Activated B cell treated with CpG ODN at 0.5 μM for 24 hours (primary cell): ENCODE measurements around the gene ASAP2. TPM values are rescaled to one million over a fixed set of nuclear protein-coding genes. Genes with fewer than 3 reads are reported as not detected.

ENCODE experiments used
- ATAC-seq: fragments of 200-7000 bp; cut with Tn5 transposase; one replicate; pipeline ENCODE4 v1.10.0; 2021; ENCODE audit warnings: low read depth, mild to moderate bottlenecking, moderate library complexity
- CTCF ChIA-PET: fragments of 350-600 bp; sonication (Branson Sonifier 250); formaldehyde crosslinking; loops from one replicate; lab custom pipeline; 2021; ENCODE audit warnings: antibody characterized with exemption; lab: Charles Lee
- POLR2A ChIA-PET: fragments of 350-600 bp; sonication (Branson Sonifier 250); formaldehyde crosslinking; loops from one replicate; lab custom pipeline; 2021; ENCODE audit warnings: antibody characterized with exemption; lab: Charles Lee
- DNase-seq: peaks from one replicate; pipeline ENCODE4 v3.0.0; 2022
- H3K27ac Mint-ChIP-seq: one replicate; pipeline ENCODE4 v1.8.0; 2020; ENCODE audit warnings: mixed read lengths
- H3K27me3 Mint-ChIP-seq: one replicate; pipeline ENCODE4 v1.8.0; 2021; ENCODE audit warnings: mixed read lengths
- H3K36me3 Mint-ChIP-seq: one replicate; pipeline ENCODE4 v1.8.0; 2021; ENCODE audit warnings: low read depth, mixed read lengths
- H3K4me1 Mint-ChIP-seq: one replicate; pipeline ENCODE4 v1.8.0; 2021; ENCODE audit warnings: mixed read lengths
- H3K4me3 Mint-ChIP-seq: one replicate; pipeline ENCODE4 v1.8.0; 2020; ENCODE audit warnings: mild to moderate bottlenecking, mixed read lengths
- H3K9me3 Mint-ChIP-seq: one replicate; pipeline ENCODE4 v1.8.0; 2020; ENCODE audit warnings: mixed read lengths
- CTCF ChIP-seq: fragments of 200-600 bp; IDR thresholded peaks from one replicate; pipeline ENCODE4 v1.8.0; 2022; ENCODE audit warnings: antibody characterized with exemption, mild to moderate bottlenecking
- intact Hi-C: fragments of 100-400 bp; cut with micrococcal nuclease; formaldehyde crosslinking; loops from one replicate; pipeline ENCODE4 v1.15.1; 2024
- total RNA-seq: library from RNA; stranded (reverse); gene quantifications from 2 replicates; pipeline ENCODE4 v1.2.3, GENCODE V29; 2022

The ASAP2 gene
- total RNA-seq, 1 donor from 2014 or later: not detected

GRCh38 chr2:9312591-9312990 is 106.0 kb downstream of the ASAP2 start:
- Mint-ChIP-seq H3K27me3 (no peaks in the 10 kb centered on the region), H3K4me1 (no peaks in the 10 kb centered on the region), H3K27ac (no peak overlapping the region), H3K9me3 (no peaks in the 10 kb centered on the region), H3K4me3 (no peak overlapping the region), H3K36me3 (no peaks in the 10 kb centered on the region)
- intact Hi-C loops: no loop called here
- ChIA-PET CTCF (no interaction called here), POLR2A (no interaction called here)
- TF ChIP-seq CTCF: no peak
- DNase-seq (no peak), ATAC-seq (no peak)

GRCh38 chr2:9313443-9313842 is 106.8 kb downstream of the ASAP2 start:
- intact Hi-C loops: no loop called here
- Mint-ChIP-seq H3K4me1 (no peaks in the 10 kb centered on the region), H3K27me3 (no peaks in the 10 kb centered on the region), H3K27ac (no peak overlapping the region), H3K4me3 (no peak overlapping the region), H3K9me3 (no peaks in the 10 kb centered on the region), H3K36me3 (no peaks in the 10 kb centered on the region)
- ChIA-PET CTCF (no interaction called here), POLR2A (no interaction called here)
- no peak for DNase-seq
- no peak for ATAC-seq
- TF ChIP-seq CTCF: no peak

GRCh38 chr2:9315280-9315847 is 108.8 kb downstream of the ASAP2 start:
- Mint-ChIP-seq H3K4me1 (no peaks in the 10 kb centered on the region), H3K9me3 (no peaks in the 10 kb centered on the region), H3K27me3 (no peaks in the 10 kb centered on the region), H3K27ac (no peak overlapping the region), H3K4me3 (no peak overlapping the region), H3K36me3 (no peaks in the 10 kb centered on the region)
- ChIA-PET CTCF (no interaction called here), POLR2A (no interaction called here)
- DNase-seq (no peak), ATAC-seq (no peak)
- TF ChIP-seq CTCF: no peak
- intact Hi-C loops: no loop called here

GRCh38 chr2:9317559-9317958 is 110.9 kb downstream of the ASAP2 start:
- ChIA-PET POLR2A (no interaction called here), CTCF (no interaction called here)
- Mint-ChIP-seq H3K27me3 (peaks cover 3% of the 10 kb centered on the region), H3K36me3 (no peaks in the 10 kb centered on the region), H3K4me3 (no peak overlapping the region), H3K27ac (no peak overlapping the region), H3K4me1 (no peaks in the 10 kb centered on the region), H3K9me3 (no peaks in the 10 kb centered on the region)
- DNase-seq: no peak
- ATAC-seq: no peak
- intact Hi-C loops: no loop called here
- TF ChIP-seq CTCF: no peak

GRCh38 chr2:9318461-9319337 is 112.1 kb downstream of the ASAP2 start:
- DNase-seq: no peak
- intact Hi-C loops: no loop called here

More at GRCh38 chr2:9318461-9319337, 112.1 kb downstream of the ASAP2 start:
- Mint-ChIP-seq H3K9me3 (no peaks in the 10 kb centered on the region), H3K4me3 (no peak overlapping the region), H3K36me3 (no peaks in the 10 kb centered on the region), H3K27me3 (peaks cover 8% of the 10 kb centered on the region), H3K4me1 (no peaks in the 10 kb centered on the region), H3K27ac (no peak overlapping the region)
- ChIA-PET CTCF (no interaction called here), POLR2A (no interaction called here)
- TF ChIP-seq CTCF: no peak
- ATAC-seq: no peak
